NCI-H82 (cell line): ENCODE measurements around the gene C16orf87.
"Not testable (repeated sequence)": the region's sequence is repeated elsewhere in the genome, so short reads cannot be mapped to it uniquely, and the experiment has no call there.

ENCODE experiments used
- DNase-seq: peaks from one replicate; lab custom pipeline; 2025; lab: John Stamatoyannopoulos, UW

Gene C16orf87, protein sequence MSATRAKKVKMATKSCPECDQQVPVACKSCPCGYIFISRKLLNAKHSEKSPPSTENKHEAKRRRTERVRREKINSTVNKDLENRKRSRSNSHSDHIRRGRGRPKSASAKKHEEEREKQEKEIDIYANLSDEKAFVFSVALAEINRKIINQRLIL

DNA sequence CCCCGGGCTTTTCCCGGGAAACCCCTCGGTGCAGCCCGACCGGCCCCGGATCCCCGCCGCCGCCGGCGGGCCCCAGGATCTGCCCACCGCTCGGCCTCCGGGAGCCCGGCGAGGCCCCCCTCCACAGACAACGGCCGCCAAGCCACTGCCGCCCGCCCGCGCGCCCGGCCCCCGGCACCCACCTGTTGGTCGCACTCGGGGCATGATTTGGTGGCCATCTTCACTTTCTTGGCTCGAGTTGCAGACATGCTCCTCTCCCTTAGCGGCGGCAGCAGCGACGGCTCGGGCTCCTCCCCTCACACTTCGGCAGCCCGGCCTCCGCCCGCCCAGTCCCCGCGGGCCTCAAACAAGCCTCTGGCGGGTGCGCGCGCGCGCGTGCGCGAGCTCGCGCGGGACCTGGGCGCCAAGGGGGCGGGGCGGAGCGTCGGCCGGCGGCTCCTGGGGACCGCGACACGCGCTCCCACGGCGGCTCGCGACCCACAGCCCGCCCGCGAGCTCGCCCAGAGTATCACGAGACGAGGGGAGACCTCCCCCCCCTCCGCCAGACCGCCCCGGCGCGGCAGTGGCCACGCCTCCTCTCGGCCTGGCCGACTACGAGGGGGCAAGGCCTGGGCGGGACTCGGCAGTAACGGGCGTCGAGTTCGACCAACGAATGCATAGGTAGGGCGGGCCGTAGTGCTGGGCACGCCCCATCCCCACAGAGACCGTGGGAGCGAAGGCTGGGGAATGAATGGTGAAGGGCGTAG is at the start of gene C16orf87:
TSS of gene C16orf87 (minus strand) at position 279 of the 746 bp plus-strand sequence. CDS start at position 248, 31 bp downstream.
- DNase-seq: peak; percentile 96

DNA sequence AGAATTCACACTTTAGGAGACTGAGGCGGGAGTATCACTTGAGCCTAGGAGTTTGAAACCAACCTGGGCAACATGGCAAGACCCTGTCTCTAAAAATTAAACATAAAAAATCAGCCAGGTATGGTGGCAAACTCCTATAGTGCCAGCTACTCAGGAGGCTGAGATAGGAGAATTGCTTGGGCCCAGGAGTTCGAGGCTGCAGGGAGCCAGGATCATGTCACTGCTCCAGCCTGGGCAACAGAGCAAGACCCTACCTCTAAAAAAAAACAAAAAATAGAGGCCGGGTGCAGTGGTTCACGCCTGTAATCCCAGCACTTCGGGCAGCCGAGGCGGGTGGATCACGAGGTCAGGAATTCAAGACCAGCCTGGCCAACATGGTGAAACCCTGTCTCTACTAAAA is 44.3 kb upstream of the C16orf87 start:
- DNase-seq: no peak

DNA sequence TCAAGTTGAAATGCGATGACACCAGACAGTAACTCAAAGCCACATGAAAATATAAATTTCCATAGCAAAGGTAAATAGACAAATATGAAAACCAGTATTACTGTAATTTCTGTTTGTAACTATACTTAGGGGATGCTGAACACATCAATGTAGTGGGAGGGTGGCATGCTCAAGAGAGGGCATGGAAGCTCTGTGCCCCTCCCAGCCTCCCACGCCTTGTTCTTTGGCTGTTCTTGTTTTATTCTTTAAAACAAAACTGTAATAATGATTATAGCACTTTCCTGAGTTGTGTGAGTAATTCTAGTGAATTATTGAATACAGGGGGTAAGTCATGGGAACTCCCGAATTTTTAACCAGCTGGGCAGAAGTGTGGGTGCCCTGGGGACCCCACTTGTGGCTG is 42.2 kb upstream of the C16orf87 start:
- DNase-seq: no peak

DNA sequence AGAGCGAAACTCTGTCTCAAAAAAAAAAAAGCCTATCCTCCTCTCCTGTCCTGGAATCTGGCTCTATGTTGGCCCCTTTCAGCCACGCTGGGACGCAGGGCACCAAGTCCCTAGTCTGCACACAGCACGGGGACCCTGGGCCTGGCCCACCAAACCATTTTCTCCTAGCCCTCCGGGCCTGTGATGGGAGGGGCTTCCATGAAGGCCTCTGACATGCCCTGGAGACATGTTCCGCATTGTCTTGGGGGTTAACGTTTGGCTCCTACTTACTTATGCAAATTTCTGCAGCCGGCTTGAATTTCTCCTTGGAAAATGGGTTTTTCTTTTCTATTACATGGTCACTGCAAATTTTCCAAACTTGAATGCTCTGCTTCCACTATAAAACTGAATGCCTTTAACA is 40.6 kb upstream of the C16orf87 start:
- DNase-seq: no peak

DNA sequence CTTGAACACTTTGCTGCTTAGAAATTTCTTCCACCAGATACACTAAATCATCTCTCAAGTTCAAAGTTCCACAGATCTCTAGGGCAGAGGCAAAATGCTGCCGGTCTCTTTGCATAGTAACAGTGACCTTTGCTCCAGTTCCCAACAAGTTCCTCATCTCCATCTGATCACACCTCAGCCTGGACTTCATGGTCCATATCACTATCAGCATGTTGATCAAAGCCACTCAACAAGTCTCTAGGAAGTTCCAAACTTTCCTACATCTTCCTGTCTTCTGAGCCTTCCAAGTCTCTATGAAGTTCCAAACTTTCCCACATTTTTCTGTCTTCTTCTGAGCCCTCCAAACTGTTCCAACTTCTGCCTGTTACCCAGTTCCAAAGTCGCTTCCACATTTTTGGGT is 37.9 kb upstream of the C16orf87 start:
- DNase-seq: not testable (repeated sequence)

DNA sequence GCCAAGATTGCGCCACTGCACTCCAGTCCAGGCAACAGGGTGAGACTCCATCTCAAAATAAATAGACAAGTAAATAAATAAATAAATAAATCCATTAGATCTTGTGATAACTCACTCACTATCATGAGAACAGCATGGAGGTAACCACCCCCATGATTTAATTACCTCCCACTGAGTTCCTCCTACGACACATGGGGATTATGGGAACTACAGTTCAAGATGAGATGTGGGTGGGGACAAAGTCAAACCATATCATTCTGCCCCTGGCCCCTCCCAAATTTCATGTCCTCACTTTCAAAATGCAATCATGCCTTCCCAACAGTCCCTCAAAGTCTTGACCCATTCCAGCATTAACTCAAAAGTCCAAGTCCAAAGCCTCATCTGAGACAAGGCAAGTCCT is 36.5 kb upstream of the C16orf87 start:
- not testable (repeated sequence) for DNase-seq

DNA sequence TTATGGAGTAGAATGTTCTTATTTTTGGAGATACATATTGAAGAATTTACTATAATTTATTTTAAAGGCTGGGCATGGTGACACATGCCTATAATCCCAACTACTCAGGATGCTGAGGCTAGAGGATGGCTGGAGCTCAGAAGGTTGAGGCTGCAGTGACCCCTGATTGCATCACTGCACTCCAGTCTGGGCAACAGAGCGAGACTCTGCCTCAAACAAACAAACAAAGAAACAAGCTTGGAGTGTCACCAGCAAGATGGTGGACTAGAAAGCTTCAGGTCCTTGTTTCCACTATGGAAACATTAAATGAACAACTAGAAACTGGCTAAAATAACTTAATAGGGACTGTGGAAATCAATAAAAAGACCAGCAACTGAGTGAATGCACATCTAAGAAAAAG is 35.3 kb upstream of the C16orf87 start:
- no peak for DNase-seq

DNA sequence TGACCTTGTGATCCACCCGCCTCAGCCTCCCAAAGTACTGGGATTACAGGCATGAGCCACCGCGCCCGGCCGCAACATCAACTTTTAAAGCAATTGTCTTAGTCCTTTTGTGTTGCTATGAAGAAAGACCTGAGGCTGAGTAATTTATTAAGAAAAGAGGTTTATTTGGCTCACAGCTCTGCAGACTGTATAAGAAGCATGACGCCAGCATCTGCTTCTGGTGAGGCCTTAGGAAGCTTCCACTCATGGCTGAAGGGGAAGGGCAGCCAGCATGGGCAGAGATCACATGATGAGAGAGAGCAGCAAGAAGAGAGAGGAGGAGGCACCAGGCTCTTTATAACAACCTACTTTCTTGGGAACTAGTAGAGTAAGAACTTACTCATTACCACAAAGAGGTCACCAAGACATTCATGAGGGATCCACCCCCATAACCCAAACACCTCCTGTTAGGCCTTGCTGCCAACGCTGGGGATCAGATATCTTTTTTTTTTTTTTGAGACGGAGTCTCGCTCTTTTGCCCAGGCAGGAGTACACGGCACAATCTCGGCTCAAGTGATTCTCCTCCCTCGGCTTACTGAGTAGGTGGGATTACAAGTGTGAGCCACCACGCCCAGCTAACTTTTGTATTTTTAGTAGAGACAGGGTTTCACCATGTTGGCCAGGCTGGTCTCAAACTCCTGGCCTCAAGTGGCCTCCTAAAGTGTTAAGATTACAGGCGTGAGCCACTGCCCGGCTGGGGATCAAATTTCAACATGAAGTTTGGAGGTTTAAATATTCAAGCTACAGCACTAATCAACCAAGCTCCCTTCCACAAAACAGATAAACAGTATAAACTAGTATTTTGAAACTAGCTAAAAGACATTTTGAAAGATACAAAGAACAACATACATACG is 31.8 kb upstream of the C16orf87 start:
- DNase-seq: no peak

DNA sequence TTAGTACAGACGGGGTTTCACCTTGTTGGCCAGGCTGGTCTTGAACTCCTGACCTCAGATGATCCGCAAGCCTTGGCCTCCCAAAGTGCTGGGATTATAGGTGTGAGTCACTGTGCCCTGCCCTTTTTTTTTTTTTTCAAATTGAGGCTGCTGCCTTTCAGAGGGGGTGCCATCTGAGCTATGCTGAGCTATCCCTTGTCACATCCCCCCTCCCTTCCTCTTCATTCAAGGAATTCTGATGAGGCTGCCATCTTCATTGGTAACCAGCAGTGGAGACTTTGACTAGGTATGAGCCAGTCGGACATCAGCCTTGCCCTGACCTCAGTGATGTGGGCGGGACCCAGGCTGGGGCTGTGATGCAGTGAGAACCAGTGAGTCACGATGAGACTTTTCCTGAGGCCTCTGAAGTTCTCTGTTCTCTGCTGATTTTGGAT is 28.8 kb upstream of the C16orf87 start:
- no peak for DNase-seq

DNA sequence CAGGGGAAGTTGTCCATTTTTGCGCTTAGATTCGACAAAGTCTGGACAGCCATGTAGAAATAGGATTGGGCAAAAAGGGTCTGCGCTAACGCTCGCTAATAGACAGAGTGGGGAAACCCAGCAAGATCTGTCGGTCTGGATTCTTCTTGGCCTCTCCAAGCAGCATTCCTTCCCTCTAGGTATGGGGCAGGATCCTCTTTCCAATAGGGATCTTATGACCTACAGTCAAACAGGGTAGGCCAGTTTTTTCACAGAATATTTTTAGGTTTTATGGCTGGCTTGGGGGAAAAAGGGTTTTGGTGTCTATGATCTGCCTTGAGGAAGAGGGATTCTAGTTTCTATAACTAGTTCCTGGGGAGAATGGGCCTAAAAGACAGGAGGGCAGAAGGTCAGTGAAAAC is 27.2 kb upstream of the C16orf87 start:
- DNase-seq: no peak

DNA sequence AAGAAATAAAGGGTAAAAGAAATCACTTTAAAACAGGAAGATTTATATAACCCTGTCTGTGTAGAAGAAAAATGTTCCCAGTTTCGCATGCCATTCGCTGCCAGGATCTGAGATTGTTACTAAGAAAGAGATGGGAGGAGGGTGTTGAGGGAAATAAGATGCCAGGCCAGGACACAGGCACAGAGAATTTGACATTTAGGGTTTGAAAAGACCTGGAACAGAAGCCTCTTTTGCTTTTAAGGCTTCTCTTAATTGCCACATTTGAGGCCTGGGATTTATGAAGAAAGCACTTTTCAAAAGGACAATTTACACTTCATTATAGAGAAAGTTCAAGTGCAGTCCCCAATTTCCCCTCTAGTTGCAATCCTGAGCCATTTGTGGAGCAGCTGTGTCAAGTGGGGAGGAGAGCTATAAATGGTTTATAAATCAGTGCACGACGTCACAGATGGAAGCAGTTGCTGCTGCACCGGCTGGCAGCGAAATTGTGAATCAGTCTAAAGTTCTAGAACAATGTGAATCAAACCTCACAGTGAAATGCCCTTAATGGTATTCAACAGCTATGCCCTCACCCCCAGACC is 26.5 kb upstream of the C16orf87 start:
- peak; percentile 88 for DNase-seq

DNA sequence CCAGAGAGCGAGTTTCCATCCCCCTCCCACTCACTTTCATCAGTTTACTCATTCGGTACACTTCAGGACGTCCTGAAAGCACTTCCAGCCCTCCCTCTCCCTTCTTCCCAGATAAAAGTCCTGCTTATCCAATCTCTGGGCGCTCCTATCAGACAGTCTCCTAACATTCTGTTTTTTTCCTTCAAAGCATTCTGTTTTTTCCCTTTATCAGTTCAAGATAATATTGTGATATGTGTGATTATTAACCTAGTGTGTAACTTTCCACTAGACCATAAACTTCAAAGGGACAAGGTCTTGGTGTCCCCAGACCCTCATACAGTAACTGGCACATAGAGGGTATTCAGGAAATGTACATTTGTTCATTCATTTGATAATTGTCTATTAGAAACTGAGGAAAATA is 24.4 kb upstream of the C16orf87 start:
- DNase-seq: no peak

DNA sequence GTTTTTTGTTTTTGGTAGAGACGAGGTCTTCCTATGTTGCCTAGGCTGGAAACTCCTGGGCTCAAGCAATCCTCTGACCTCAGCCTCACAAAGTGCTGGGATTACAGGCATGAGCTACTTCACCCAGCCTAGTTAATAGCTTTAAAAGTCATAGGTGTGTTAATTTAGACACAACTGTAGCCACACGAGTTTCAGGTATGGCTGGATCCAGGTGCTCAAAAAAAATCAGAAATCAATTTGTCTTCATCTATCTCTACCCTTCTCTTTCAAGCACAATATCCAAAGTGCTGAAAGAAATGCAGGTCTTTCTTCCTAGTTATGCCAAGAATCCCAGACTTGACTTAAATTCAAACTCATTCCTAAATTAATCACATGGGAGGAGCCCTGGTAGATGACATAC is 23.9 kb upstream of the C16orf87 start:
- DNase-seq: no peak

DNA sequence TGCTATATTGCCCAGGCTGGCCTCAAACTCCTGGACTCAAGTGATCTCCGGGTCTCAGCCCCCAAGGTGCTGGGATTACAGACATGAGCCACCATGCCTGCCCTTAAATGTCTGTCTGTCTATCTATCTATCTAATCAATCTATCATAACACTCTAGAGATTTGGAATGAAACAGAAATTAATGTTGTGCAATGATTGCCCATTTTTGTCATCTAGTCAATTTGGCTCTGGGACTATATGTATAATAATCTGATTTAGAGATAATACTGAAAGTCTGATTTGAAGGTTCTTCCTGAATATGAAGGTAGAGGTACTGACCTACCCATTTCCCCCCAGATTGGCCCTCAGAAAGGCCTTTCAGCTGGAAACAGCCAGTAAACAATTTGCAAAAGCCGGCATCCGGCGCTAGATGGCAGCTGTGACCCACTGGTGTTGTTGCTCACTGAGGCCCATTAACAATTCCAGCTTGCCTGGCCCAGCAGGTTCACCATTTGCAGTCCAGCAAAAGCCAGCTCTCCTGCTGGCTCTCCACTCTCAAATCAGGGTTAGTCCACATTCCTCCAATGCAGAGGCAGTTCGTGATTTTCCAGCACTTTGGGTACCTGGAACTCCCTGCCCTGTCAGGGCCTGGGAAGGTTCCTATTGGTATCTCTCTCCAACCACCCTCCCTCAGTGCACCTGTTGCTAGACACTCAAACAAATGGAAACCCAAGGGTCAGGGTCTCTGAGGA is 22.9 kb upstream of the C16orf87 start:
- DNase-seq: peak; percentile 76

DNA sequence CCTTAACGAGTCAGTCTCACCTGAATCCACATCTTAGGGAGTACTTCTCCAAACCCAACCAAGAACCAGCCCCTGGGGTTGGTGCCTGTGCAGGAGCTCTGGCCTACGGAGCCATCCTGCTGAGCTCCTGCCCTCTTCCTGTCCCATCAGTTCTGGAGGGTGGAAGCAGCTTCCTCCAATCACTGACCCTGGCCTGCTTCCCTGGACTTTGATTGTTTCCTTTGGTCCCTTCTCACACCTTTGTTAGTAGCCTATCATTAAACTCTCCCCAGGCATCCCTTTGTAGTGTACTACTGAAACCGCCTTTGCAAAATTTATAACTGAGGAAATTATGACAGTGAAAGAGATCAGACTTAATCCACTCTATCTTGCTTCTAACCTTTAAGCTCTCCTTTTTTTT is 21.1 kb upstream of the C16orf87 start:
- DNase-seq: no peak

DNA sequence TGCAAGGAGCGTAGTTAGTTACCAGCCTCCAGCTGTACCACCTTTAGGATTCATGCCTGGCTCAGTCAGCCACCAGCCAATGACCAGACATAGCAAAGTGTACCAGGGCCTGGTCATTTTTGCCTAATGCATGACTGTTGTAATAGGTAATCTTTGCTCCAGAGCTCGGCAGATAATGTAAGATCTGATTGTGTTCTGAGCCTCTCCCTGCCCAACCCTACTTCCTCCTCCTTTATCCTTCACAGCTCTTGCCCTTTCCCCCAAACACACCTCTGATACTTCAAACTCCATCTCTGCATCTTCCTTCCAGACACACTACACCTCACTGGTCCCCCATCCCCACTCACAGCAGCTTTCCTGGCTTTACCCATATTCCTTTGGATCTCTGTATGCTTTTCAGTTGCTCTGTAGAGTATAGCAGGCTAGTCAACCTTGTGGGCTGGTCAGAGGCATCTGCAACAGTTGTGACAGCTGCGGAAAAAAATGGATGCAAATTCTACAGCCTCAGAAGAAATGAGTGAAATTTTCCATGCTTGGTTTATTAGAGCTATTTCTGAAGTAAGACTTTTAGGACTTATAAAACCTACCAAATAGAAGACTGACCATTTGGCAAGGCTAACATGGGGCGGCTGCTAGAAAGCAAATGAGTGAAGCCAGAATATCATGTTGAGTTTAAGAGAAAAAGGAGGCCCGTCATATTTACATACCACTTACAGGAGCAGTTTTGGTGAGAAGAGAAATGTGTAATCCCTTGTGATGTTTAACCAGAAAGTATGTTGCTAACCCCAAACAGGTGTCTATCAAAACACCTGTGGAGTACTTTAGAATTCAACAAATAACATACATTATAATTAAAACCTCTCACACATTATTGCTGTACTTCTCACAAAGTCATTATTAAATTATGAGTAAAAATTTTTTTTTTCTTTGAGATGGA is 19.9 kb upstream of the C16orf87 start:
- DNase-seq: no peak

DNA sequence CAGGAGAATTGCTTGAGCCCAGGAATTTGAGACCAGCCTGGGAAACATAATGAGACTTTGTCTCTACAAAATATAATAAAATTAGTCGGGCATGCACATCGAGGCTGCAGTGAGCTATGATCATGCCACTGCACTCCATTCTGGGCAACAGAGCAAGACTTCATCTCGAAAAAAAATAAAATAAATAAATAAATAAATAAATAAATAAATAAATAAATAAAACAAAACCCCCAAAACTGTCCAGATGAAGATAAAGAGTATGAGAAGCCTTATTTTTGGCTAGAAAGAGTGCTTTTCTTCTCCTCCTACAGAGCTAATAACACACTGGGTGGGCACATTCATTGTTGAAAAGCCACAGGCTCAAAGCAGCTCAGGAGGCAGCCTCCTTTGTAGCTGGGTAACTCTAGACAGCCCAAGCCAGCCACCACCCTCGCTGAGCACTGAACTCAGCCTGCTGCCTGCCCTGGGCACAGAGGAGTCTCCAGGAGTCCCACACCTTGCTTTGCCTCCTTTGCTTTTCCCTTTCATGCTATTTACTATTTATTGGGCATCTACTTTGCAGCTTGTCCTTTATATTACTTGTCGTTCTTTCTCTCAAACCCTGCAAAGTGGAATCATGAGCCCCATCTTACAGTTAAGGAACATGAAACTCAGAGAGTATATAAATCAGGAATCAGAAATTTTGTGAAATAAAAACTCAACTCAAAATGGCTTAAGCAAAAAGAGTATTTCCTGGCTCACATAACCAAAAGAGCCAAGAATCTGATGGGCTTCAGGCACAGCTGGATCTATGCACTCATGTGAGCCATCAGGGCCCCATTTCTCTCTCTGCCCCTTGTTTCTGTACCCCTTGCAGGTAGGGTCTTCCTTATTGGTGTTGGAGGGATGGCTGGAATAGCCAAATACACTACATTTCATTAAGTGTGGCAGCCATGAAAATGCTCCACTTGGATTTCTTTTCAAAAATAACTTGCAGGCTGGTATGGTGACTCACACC is 18.1 kb upstream of the C16orf87 start:
- no peak for DNase-seq

DNA sequence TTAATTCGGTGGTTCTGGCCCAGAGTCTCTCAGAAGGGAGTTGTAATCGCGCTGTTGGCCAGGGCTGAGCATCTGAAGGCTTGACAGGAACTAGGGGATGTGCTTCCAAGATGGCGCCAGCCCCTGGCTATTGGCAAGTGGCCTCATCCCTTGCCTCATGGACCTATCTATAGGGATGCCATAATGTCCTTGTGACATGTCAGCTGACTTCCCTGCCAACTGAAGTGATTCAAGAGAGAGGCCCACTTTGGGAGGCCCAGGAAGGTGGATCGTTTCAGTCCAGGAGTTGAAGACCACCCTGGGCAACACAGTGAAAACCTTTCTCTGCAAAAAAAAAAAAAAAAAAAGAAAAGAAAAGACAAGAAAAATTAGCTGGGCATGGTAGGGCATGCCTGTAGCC is 15.0 kb upstream of the C16orf87 start:
- no peak for DNase-seq

DNA sequence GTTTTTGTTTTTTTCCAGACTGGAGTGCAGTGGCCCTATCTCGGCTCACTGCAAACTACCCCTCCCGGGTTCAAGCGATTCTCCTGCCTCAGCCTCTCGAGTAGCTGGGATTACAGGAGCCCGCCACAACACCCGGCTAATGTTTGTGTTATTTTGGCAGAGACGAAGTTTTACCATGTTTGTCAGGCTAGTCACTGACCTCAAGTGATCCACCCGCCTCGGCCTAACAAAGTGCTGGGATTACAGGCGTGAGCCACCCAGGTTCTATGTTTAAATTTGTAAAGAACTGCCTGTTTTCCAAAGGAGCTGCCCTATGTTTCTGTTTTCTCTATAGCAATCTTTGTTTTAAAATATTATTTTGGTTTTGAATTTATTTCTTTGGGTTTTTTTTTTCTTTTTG is 13.8 kb upstream of the C16orf87 start:
- DNase-seq: no peak
